HFF-Myc (cell line): ENCODE measurements around the gene WDR93.

Source experiments
- DNase-seq: peaks from one replicate; pipeline ENCODE4 v3.0.0-alpha.2; 2011; ENCODE audit warnings: low read depth; ENCODE audit errors: extremely low read depth
- H3K4me3 ChIP-seq: replicated peaks from 2 replicates; pipeline ENCODE4 v1.5.1; 2011; ENCODE audit warnings: low read depth, mild to moderate bottlenecking, control low read depth, low read length
- TF ChIP-seq, protein P1 (sequence below): IDR thresholded peaks from 2 replicates; pipeline ENCODE4 v1.5.1; 2012; ENCODE audit warnings: mild to moderate bottlenecking, low read depth, low read length, control low read depth; ENCODE audit errors: missing control alignments

WDR93 gene

GRCh38 chr15:89654301-89654761 is 36.3 kb upstream of the WDR93 start:
- no peak for DNase-seq
- H3K4me3 ChIP-seq: peak overlapping the region; percentile 83
- TF ChIP-seq, protein P1, sequence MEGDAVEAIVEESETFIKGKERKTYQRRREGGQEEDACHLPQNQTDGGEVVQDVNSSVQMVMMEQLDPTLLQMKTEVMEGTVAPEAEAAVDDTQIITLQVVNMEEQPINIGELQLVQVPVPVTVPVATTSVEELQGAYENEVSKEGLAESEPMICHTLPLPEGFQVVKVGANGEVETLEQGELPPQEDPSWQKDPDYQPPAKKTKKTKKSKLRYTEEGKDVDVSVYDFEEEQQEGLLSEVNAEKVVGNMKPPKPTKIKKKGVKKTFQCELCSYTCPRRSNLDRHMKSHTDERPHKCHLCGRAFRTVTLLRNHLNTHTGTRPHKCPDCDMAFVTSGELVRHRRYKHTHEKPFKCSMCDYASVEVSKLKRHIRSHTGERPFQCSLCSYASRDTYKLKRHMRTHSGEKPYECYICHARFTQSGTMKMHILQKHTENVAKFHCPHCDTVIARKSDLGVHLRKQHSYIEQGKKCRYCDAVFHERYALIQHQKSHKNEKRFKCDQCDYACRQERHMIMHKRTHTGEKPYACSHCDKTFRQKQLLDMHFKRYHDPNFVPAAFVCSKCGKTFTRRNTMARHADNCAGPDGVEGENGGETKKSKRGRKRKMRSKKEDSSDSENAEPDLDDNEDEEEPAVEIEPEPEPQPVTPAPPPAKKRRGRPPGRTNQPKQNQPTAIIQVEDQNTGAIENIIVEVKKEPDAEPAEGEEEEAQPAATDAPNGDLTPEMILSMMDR: no peak

GRCh38 chr15:89654847-89655805 is 35.5 kb upstream of the WDR93 start, which contains the start of gene KIF7:
TSS of gene KIF7 (minus strand) at chr15:89655467. CDS start at chr15:89652930, 2,537 bp downstream.
- H3K4me3 ChIP-seq: peak within 1 kb of the TSS; percentile 83
- TF ChIP-seq, protein P1: no peak
- no peak for DNase-seq

GRCh38 chr15:89656116-89656815 is 34.3 kb upstream of the WDR93 start:
- H3K4me3 ChIP-seq: no peak overlapping the region
- TF ChIP-seq, protein P1: no peak
- DNase-seq: no peak

- no peak overlapping the region for H3K4me3 ChIP-seq
- TF ChIP-seq, protein P1: no peak
- DNase-seq: no peak
Measured at GRCh38 chr15:89657686-89658200, 32.9 kb upstream of the WDR93 start.

GRCh38 chr15:89659295-89659694 is 31.3 kb upstream of the WDR93 start:
- DNase-seq: no peak
- H3K4me3 ChIP-seq: no peak overlapping the region
- TF ChIP-seq, protein P1: no peak

- TF ChIP-seq, protein P1: no peak
- DNase-seq: no peak
- no peak overlapping the region for H3K4me3 ChIP-seq
Measured at GRCh38 chr15:89660556-89660955, 30.1 kb upstream of the WDR93 start.
